Tibial artery (tissue), 4 donors: ENCODE data around the gene STRIP2.

Source experiments
- DNase-seq, 2 donors: peaks; one replicate each; pipeline ENCODE4 v3.0.0-alpha.2; 2019
- H3K27ac ChIP-seq, 2 donors: fragments of 200-600 bp; sonication (generic) in 1 of 2; 1 replicate in 1 of 2; 2 replicates in 1 of 2; pipeline ENCODE4 v1.5.1; 2018 to 2019; ENCODE audit warnings: mild to moderate bottlenecking in 1 of 2
- H3K27me3 ChIP-seq, 2 donors: fragments of 200-600 bp; sonication (generic) in 1 of 2; one replicate each; pipeline versions ENCODE4 v1.5.1 to v1.6.0; 2016 to 2019
- H3K36me3 ChIP-seq, 3 donors: fragments of 200-600 bp; sonication (generic) in 2 of 3; one replicate each; pipeline ENCODE4 v1.5.1; 2016 to 2019; ENCODE audit warnings: mild to moderate bottlenecking in 2 of 3
- H3K4me1 ChIP-seq, 4 donors: fragments of 200-600 bp; sonication (generic) in 2 of 4; 1 replicate in 3 of 4; 2 replicates in 1 of 4; pipeline ENCODE4 v1.5.1; 2016 to 2019
- H3K4me3 ChIP-seq, 2 donors: fragments of 200-600 bp; sonication (generic) in 1 of 2; 1 replicate in 1 of 2; 2 replicates in 1 of 2; pipeline ENCODE4 v1.5.1; 2018 to 2019; ENCODE audit warnings: mild to moderate bottlenecking in 2 of 2
- H3K9me3 ChIP-seq, 3 donors: fragments of 200-600 bp; sonication (generic) in 1 of 3; one replicate each; pipeline ENCODE4 v1.5.1; 2016 to 2019
- CTCF ChIP-seq, 2 experiments: fragments of 200-600 bp in 1 of 2; fragments of 450-650 bp in 1 of 2; IDR thresholded peaks; one replicate each; pipeline ENCODE4 v1.5.1; 2017 to 2019; ENCODE audit warnings: antibody characterized with exemption in 2 of 2, mild to moderate bottlenecking in 1 of 2, moderate library complexity in 1 of 2
- intact Hi-C: fragments of 100-400 bp; cut with DNase I; formaldehyde crosslinking; loops from one replicate; pipeline ENCODE4 v1.15.0; 2023; ENCODE audit warnings: low total_unique reads

STRIP2 gene

GRCh38 chr7:129436335-129436923 lies 2.2 kb downstream of the STRIP2 start:
- no peak for DNase-seq

GRCh38 chr7:129437190-129437589 lies 3.0 kb downstream of the STRIP2 start:
- H3K4me3 ChIP-seq = no peak overlapping the region
- TF ChIP-seq CTCF (IDR thresholded peaks at IDR 0.05) = no peak
- DNase-seq = no peak
- intact Hi-C loops = no loop called here
- no peaks in the 10 kb centered on the region for H3K36me3 ChIP-seq
- no peaks in the 10 kb centered on the region for H3K9me3 ChIP-seq
- H3K4me1 ChIP-seq = peaks cover 0 to 17% (median 12%) of the 10 kb centered on the region in 4 donors
- peaks cover 0 to 3% of the 10 kb centered on the region in 2 donors for H3K27me3 ChIP-seq
- H3K27ac ChIP-seq = no peak overlapping the region

More at GRCh38 chr7:129436335-129436923, 2.2 kb downstream of the STRIP2 start:
- Histone ChIP-seq H3K4me3 (no peak overlapping the region), H3K27me3 (peaks cover 0 to 4% of the 10 kb centered on the region in 2 donors), H3K27ac (no peak overlapping the region), H3K36me3 (no peaks in the 10 kb centered on the region), H3K4me1 (peaks cover 0 to 17% (median 12%) of the 10 kb centered on the region in 4 donors), H3K9me3 (no peaks in the 10 kb centered on the region)
- no peak for TF ChIP-seq CTCF (IDR thresholded peaks at IDR 0.05)
- intact Hi-C loops = no loop called here

GRCh38 chr7:129438281-129438838 lies 4.1 kb downstream of the STRIP2 start:
- H3K36me3 ChIP-seq = no peaks in the 10 kb centered on the region
- no peaks in the 10 kb centered on the region for H3K9me3 ChIP-seq
- DNase-seq = no peak
- peaks cover 0 to 3% of the 10 kb centered on the region in 2 donors for H3K27me3 ChIP-seq
- no peak overlapping the region for H3K4me3 ChIP-seq
- intact Hi-C loops = no loop called here
- H3K27ac ChIP-seq = no peak overlapping the region
- peaks cover 0 to 13% (median 10%) of the 10 kb centered on the region in 4 donors for H3K4me1 ChIP-seq
- TF ChIP-seq CTCF (IDR thresholded peaks at IDR 0.05) = no peak

GRCh38 chr7:129438839-129439651 lies 4.8 kb downstream of the STRIP2 start:
- no peak for DNase-seq
- intact Hi-C loops = no loop called here
- Histone ChIP-seq H3K27ac (no peak overlapping the region), H3K4me1 (peaks cover 0 to 8% (median 6%) of the 10 kb centered on the region in 4 donors), H3K4me3 (no peak overlapping the region), H3K27me3 (peaks cover 0 to 3% of the 10 kb centered on the region in 2 donors), H3K9me3 (no peaks in the 10 kb centered on the region), H3K36me3 (no peaks in the 10 kb centered on the region)
- TF ChIP-seq CTCF (IDR thresholded peaks at IDR 0.05) = no peak

- Histone ChIP-seq H3K9me3 (no peaks in the 10 kb centered on the region), H3K36me3 (no peaks in the 10 kb centered on the region), H3K27me3 (no peaks in the 10 kb centered on the region), H3K4me1 (peaks cover 0 to 2% (median under 1%) of the 10 kb centered on the region in 4 donors), H3K4me3 (no peak overlapping the region), H3K27ac (no peak overlapping the region)
- TF ChIP-seq CTCF (IDR thresholded peaks at IDR 0.05) = no peak
- intact Hi-C loops = no loop called here
- DNase-seq = no peak
Observed at GRCh38 chr7:129439963-129440625, 5.9 kb downstream of the STRIP2 start.
